GM11168 (cell line): ENCODE results near the gene SCN8A.

Experiments
- in situ Hi-C: fragments of 300-500 bp; cut with MboI; formaldehyde crosslinking; loops from one replicate; pipeline ENCODE4 v1.12.0; 2022; ENCODE audit warnings: low sequenced_read_pairs; ENCODE audit not compliant: unreplicated experiment

SCN8A gene

GRCh38 chr12:51845482-51845881 is 254.4 kb downstream of the SCN8A start:
- in situ Hi-C loops = no loop called here

DNA sequence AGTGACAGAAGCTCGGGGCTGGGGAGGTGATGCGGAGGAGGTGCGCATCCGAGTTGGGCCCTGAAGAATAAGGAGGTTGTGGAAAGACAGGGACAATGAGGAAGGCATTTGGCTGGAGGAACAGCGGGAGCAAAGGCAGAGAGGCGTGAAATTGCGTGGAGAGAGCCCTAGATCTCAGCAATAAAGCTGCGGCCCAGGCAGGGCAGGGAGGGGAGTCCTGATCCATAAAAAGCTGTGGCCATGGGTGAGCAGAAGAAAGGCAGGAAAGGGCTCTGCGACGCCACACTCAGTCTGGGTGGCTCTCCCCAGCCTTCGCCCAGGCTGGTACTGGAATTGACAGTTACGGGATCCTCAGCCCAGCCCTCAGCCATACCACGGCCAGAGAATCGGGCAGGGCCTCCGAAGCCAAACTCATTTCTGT is 255.2 kb downstream of the SCN8A start:
- in situ Hi-C loops = no loop called here

DNA sequence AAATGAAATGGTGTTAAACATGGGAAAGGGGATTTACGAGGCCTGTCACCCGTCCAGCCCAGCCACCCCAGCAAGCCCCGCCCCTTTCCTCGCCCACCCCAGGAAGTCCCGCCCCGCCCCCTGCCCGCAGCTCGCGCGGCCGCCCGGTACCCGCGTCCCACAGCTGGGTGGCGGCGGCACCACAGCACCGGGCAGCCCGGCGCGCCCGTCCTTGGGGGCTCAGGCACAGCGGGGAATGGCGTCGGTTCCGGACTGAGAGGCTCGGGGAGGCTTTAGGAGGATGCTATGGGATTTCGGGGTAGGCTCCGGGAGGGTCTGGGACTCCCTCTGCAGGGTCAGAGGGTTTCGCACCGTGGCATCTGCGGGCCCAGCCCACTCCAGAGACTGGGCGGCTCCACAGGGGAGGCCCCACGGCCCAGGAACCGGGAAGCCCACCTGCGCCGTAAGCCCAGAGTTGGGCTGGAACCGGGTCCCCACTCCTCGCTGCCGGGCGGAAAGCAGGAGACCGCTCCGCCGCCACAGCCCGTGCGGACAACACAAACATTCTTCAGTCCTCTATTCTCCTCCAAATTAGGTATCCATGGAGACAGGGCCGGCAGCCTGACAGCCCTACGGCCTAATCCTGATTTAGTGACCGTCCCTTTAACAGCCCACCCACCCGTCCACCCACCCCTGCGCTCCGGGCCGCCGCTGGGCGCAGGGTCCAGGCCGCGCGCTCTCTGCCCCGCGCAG is 256.0 kb downstream of the SCN8A start:
- in situ Hi-C loops = no loop called here

DNA sequence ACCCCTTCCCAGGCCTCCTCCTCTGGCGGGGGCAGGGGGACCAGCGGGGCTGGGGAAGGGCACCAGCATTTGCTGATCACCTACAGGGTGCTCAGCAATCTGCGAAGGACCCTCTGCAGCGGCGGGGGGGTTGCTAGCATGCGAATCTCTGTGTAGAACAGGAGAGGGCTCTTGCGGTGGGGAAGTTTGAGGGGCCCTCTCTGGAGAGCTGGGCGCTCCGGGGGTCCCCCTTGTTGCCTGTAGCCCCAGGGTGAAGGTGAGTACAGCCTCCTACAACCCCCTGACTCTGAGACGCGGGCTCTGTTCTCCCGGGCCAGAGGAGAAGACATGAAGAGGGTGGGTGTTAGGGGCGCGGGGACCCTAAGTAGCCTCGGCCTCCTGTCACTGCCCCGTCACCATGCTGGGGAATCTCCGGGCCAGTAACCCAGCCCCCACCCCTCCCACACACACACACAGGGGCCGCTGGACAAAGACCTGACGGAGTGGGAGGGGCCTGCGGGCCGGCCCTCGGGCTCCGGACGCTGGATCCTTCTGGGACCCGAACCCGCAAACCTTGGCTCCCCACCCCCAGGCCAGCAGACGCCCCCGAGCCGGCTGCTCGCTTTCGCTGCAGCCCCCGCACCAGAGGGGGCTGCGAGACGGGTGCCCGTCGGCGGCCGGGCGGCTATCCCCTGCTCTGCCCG is 256.8 kb downstream of the SCN8A start:
- in situ Hi-C loops = no loop called here

DNA sequence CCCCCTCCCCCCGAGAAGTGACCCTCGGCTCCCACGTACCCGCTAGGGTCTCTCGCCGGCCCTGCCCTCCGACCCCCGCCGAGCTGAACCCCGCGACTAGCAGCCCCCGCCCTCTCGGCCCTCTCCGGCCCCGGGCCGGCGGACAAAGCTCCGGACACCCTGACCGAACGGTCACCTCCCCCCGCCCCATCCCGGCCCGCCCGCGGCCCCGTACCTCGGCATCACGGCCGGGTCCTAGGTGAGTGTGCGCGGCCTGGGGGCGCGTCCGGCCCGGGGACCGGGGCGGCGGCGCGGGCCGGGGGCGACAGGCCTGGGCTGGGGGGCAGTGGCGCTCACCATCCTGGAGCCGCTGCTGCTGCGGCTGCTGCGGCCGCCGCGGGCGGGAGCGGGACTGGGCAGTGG is 257.3 kb downstream of the SCN8A start, which contains the start of gene FIGNL2:
Gene FIGNL2, minus strand, starts transcription at position 393 of the 402 bp plus-strand sequence. CDS start 26,305 bp downstream, outside the sequence.
- in situ Hi-C loops = no loop called here

DNA sequence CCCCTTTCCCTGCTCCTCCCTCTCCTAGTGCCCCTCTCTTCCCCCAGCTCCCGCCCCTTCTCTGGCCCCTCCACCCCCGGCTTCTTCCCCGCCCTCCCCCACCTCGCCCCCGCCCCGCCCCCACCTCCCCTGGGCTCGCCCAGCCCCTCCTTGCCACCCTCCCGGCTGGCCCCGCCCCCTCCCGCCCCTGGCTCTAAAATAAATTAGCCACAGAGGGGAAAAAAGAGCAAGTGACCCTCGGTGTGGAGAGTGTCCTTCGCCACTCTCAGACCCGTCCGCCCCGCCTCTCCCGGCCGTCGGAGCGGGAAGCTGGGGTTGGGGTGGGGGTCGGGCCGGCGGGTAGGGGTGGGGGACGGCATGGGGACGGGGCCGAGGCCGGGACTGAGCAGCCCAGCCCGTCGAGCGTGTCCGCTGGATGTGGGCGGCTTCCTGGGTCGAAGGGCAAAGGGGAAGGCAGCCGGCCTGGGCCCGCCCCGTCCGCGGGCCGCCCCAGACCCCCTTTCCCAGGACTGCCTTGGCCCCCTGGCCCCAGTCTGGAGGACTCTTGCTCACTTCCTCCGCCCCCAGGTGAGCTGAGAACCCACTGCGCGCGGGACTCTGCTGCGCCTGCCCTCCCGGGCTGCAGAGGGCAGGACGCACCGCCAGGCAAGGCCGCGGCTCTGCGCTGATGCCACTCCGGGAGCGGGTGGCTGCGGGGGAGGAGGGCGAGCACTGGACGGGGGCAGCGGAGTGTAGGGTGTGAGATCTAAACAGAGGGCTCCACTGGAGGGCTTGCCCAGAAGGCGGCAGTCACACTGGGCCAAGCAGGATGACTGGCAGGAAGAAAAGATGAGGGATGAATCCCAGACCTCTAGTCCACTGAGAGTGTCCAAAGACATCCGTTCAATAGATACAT is 258.1 kb downstream of the SCN8A start:
- in situ Hi-C loops = no loop called here

DNA sequence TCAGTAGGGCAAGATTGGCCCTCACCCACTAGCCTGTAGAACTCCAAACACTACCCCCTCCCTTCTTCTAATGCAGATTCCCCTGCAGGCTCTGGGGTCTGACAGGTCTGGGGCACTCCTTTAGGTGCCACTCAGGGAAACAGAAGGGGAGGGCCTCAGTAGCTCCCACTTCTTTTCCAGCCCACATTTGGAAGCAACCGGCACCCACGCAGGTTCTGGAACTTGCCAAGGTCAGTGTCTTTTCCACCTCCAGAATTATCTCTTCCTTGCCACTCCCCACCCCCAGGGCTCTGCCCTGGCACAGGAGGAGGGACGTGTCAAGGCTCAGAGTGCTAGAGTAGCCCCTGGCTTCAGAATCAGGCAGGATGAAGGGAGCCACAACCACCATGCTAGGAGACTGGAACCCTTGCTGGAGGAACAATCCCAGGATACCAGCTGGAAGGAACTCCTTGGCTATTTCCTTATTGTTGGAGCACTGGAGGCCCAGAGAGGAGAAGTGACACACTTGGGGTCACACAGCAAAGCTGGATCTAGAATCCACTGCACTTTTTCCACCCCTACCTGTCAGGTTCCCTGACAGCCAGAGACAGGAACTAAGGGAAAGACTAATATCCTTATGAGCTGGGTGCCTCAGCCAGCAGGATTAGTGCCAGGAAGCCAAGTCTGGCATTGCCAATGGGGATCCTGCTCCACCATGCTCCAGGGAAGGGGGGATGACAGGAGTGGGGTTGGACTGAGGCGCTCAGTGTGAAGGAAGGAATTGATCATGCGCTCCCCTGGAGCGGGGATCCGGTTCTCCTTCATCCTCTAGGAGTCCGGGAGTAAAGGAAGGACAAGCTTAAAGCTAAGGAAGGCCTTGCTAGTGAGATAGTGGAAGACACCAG is 259.3 kb downstream of the SCN8A start:
- in situ Hi-C loops = no loop called here

- in situ Hi-C loops = no loop called here
Measured at GRCh38 chr12:51850965-51851299, 259.9 kb downstream of the SCN8A start.

DNA sequence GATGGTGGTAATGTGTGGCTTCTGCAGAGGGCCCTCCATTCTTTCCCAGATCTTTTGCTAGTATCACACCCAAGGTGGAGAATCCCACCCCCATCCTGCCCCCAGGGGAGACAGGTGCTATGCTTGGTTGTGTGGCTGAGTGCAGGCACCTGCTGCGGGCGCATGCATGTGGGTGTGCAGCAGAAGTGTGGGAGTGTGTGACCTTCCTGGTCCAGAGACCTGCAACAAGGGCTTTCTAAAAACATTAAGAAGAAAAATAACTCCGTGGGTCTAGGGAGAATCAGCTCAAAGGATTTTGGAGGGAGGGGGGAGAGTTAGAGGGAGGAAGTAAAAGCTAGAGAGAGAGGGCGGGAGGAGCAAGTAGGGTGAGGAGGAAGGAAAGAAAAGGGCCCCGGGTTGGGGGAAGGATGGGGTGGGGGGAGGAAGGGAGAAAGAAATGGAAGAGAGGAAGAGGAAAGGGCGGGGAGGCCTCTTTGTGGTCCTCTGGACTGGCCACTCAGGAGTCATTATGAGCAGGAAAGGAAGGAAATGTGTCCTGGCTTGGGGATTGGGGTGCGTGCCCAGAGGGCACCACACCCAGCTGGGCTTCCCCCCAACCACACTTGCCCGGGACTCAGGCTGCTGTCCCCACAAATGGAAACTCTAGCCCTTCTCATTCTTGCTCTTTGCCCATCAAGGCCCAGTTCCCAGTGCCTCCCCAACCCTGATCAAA is 260.5 kb downstream of the SCN8A start:
- in situ Hi-C loops = no loop called here

DNA sequence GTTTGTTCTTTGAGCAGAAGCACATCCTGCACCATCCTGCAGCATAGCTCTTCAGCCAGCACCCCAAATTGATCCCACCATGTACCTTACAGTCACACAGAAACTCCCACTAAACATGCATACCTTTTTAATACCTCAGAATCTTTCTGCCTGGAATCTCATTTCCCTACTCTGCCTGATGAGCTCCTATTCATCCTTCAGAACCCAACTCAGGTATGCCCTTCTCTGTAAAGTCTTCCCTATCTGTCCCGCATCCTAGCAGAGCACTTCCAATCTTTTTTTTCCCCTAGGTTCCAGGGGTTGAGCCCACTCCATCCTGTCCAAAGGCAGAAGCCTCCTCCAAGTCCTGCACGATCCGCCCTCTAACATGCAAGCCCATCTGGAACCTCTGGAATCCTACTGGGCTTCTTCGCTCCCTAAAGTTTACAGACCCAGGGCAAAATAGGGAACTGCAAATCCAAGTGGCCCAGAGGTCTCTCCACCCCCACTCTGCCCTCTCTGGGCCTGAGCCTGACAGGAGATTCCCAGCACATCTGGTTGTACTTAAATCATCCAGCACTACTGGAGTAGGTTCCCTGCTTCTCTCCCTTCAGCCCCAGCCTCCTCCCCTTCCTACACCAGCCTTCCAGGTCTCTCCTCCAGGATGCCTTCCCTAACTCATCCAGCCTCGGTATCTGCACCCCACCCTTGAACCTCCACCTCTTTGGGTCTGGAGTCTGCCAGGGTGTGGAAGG is 261.5 kb downstream of the SCN8A start:
- in situ Hi-C loops = no loop called here

- in situ Hi-C loops = no loop called here
Measured at GRCh38 chr12:51855586-51856428, 264.8 kb downstream of the SCN8A start.

DNA sequence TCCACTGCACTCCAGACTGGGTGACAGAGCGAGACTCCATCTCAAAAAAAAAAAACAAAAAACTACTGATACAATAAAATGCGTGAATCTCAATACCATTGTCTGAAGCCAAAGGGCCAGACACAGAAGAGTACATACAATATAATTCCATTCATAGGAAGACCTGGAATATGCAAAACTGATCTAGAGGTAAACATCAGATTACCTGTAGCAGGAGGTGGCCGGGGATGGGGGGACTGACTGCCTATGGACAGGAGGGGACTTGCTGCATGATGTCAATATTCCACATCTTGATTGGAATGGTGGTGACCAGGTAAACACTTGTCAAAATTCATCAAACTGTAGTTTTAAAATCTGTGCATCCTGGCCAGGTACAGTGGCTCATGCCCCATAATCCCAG is 270.0 kb downstream of the SCN8A start:
- in situ Hi-C loops = no loop called here
